K562 (cell line): ENCODE data around the gene DEF6. TPM values are rescaled to one million over a fixed set of nuclear protein-coding genes. Genes with fewer than 3 reads are reported as not detected.

Experiments used
- DACH1 ChIP-seq: fragments of 450-650 bp; IDR thresholded peaks from 2 replicates; pipeline ENCODE4 v1.6.1; 2018; ENCODE audit not compliant: partially characterized antibody
- E2F4 ChIP-seq: sonication (generic); formaldehyde crosslinking; IDR thresholded peaks from 2 replicates; pipeline ENCODE4 v1.8.0; 2022; ENCODE audit warnings: mild to moderate bottlenecking, low read depth, missing genetic modification reagents
- E4F1 ChIP-seq: fragments of 250-450 bp; sonication (Bioruptor Pico); IDR thresholded peaks from 2 replicates; pipeline ENCODE4 v1.5.0; 2021; ENCODE audit warnings: mild to moderate bottlenecking, borderline replicate concordance
- EP300 ChIP-seq: IDR thresholded peaks from 2 replicates; pipeline ENCODE4 v1.6.1; 2012; ENCODE audit warnings: low read length, improper control_type of control experiment
- FOXJ2 ChIP-seq: fragments of 200-800 bp; sonication (Bioruptor generic); IDR thresholded peaks from 2 replicates; pipeline ENCODE4 v1.6.1; 2016; ENCODE audit warnings: missing genetic modification characterization, missing compliant biosample characterization
- HDAC3 ChIP-seq: fragments of 450-650 bp; IDR thresholded peaks from 2 replicates; pipeline ENCODE4 v1.6.1; 2018; ENCODE audit warnings: borderline replicate concordance, mild to moderate bottlenecking, moderate library complexity; ENCODE audit not compliant: partially characterized antibody
- NCOR1 ChIP-seq: fragments of 450-650 bp; IDR thresholded peaks from 2 replicates; pipeline ENCODE4 v1.6.1; 2016; ENCODE audit warnings: mild to moderate bottlenecking, moderate library complexity
- PHB ChIP-seq: fragments of 250-450 bp; sonication (Bioruptor Pico); IDR thresholded peaks from 2 replicates; pipeline ENCODE4 v1.5.0; 2021
- SFPQ ChIP-seq: fragments of 200-400 bp; formaldehyde crosslinking; IDR thresholded peaks from 2 replicates; pipeline ENCODE4 v1.6.1; 2017; ENCODE audit warnings: mild to moderate bottlenecking, low read depth, low read length, moderate library complexity
- TRIM25 ChIP-seq: fragments of 450-650 bp; IDR thresholded peaks from 2 replicates; pipeline ENCODE4 v1.7.0; 2016; ENCODE audit warnings: borderline replicate concordance
- YBX1 ChIP-seq: fragments of 450-650 bp; IDR thresholded peaks from 2 replicates; pipeline ENCODE4 v1.7.1; 2016; ENCODE audit warnings: mild to moderate bottlenecking
- ZBTB17 ChIP-seq: fragments of 450-650 bp; formaldehyde crosslinking; IDR thresholded peaks from 2 replicates; pipeline ENCODE4 v1.4.0; 2020; ENCODE audit warnings: mild to moderate bottlenecking
- ZBTB5 ChIP-seq: fragments of 450-650 bp; IDR thresholded peaks from 2 replicates; pipeline ENCODE4 v1.6.1; 2017; ENCODE audit warnings: antibody characterized with exemption
- ZNF197 ChIP-seq: fragments of 200-800 bp; sonication (Bioruptor generic); IDR thresholded peaks from 2 replicates; pipeline ENCODE4 v1.6.1; 2016; ENCODE audit warnings: low read depth, missing genetic modification characterization, missing compliant biosample characterization
- ZNF354B ChIP-seq: fragments of 250-450 bp; sonication (Bioruptor Pico); IDR thresholded peaks from 2 replicates; pipeline ENCODE4 v1.4.0; 2020
- ZNF444 ChIP-seq: fragments of 250-450 bp; sonication (Bioruptor Pico); IDR thresholded peaks from 2 replicates; pipeline ENCODE4 v1.4.0; 2020; ENCODE audit warnings: mild to moderate bottlenecking, moderate library complexity
- ZNF76 ChIP-seq: fragments of 250-450 bp; sonication (Bioruptor Pico); IDR thresholded peaks from 2 replicates; pipeline ENCODE4 v1.4.0; 2020; ENCODE audit warnings: mild to moderate bottlenecking, moderate library complexity, borderline replicate concordance
- polyA plus RNA-seq, 8 experiments: library from polyadenylated mRNA; depleted of rRNA in 4 of 8; stranded (reverse) in 5 of 8; unstranded in 3 of 8; fragments of >200 nt; fragmentation: Nextera tagmentation in 2 of 8; fragmentation: Illumina TruSeq in 1 of 8; extraction: Ambion mirVana in 2 of 8; extraction: Trizol in 1 of 8; gene quantifications; 2 replicates each; pipeline versions ENCODE4 v1.2.1 to v1.2.3, GENCODE V29; 2011 to 2014; ENCODE audit warnings: inconsistent platforms in 1 of 8, missing spikeins in 1 of 8
- total RNA-seq, 7 experiments: library from RNA; depleted of rRNA in 6 of 7; stranded (reverse); fragments of >200 nt in 6 of 7; fragmentation: Illumina TruSeq in 2 of 7; extraction: Trizol in 2 of 7; gene quantifications; 2 replicates each; pipeline versions ENCODE4 v1.2.1 to v1.2.3, GENCODE V29; 2011 to 2021; ENCODE audit warnings: low replicate concordance in 1 of 7

DEF6 gene
- total and polyA plus RNA-seq, 9 of the 15 experiments (the other 6 are each of a cell fraction or from before 2014, with no cell fraction given) = 1.3 to 44.6 (median 22.7) TPM

GRCh38 chr6:35363293-35363750, 65.7 kb downstream of the DEF6 start (continued):
- TF ChIP-seq E4F1 = no peak
- no peak for TF ChIP-seq HDAC3
- no peak for TF ChIP-seq SFPQ
- no peak for TF ChIP-seq ZNF354B (CRISPR knock-in tag)
- TF ChIP-seq EP300 = peak; percentile 77; the same call in 1 of the 2 replicates
- TF ChIP-seq FOXJ2 (tag) = no peak
- TF ChIP-seq ZNF197 (CRISPR knock-in tag) = no peak; the same call in 1 of the 2 replicates
- peak; percentile 91 for TF ChIP-seq DACH1
- TF ChIP-seq ZBTB5 = peak; percentile 90
- no peak for TF ChIP-seq E2F4 (CRISPR knock-in tag)
- no peak for TF ChIP-seq ZNF76 (CRISPR knock-in tag)
- TF ChIP-seq ZNF444 (CRISPR knock-in tag) = peak; percentile 45; the same call in 1 of the 2 replicates
- no peak for TF ChIP-seq YBX1
- TF ChIP-seq TRIM25 = no peak
- peak; percentile 52; the same call in 1 of the 2 replicates for TF ChIP-seq ZBTB17
- TF ChIP-seq NCOR1 = peak; percentile 40; the same call in 1 of the 2 replicates
- no peak for TF ChIP-seq PHB (CRISPR knock-in tag)
